WTC11 (cell line): Measurements from ENCODE around the gene CNTFR. TPM values are rescaled to one million over a fixed set of nuclear protein-coding genes. Genes with fewer than 3 reads are reported as not detected.

Experiments used
- total RNA-seq: library from RNA; stranded (reverse); gene quantifications from 3 replicates; pipeline ENCODE4 v1.2.3, GENCODE V29; 2021

The CNTFR gene
- total RNA-seq, 1 experiment from 2014 or later, result 18.0 TPM

Other genes starting within 250 kb of the CNTFR start
- 9.3 to 18.9 TPM (median 9.7 TPM) in 3 replicates for gene MYORG, start 212.8 kb downstream of the CNTFR start, total RNA-seq
- 17.2 to 20.6 TPM (median 19.5 TPM) in 3 replicates for gene FAM219A, start 131.2 kb downstream of the CNTFR start, total RNA-seq
- 1.5 to 2.1 TPM (median 1.6 TPM) in 3 replicates for gene DNAI1, start 130.9 kb downstream of the CNTFR start, total RNA-seq
- 26.9 to 28.3 TPM (median 27.9 TPM) in 3 replicates for gene ENHO, start 66.7 kb downstream of the CNTFR start, total RNA-seq
- gene RPP25L, start 22.4 kb upstream of the CNTFR start, total RNA-seq, result 24.5 to 35.9 TPM (median 31.4 TPM) in 3 replicates
- 23.8 to 28.7 TPM (median 27.5 TPM) in 3 replicates for gene DCTN3, start 30.8 kb upstream of the CNTFR start, total RNA-seq
- 0.14 to 0.23 TPM (median 0.15 TPM) in 3 replicates for gene ARID3C, start 39.3 kb upstream of the CNTFR start, total RNA-seq
- 108 to 116 TPM (median 109 TPM) in 3 replicates for gene SIGMAR1, start 48.1 kb upstream of the CNTFR start, total RNA-seq
- 35.9 to 39.7 TPM (median 37.6 TPM) in 3 replicates for gene GALT, start 57.0 kb upstream of the CNTFR start, total RNA-seq
- 7.2 to 8.6 TPM (median 7.6 TPM) in 3 replicates for gene IL11RA, start 62.5 kb upstream of the CNTFR start, total RNA-seq
- gene CCL27, start 72.9 kb upstream of the CNTFR start, total RNA-seq, result 0.68 to 1.0 TPM (median 0.89 TPM) in 3 replicates
- gene CCL19, start 101.6 kb upstream of the CNTFR start, total RNA-seq, result not detected in 3 replicates
- 0.37 TPM in 1 of 3 replicates, not detected in the others for gene CCL21, start 120.4 kb upstream of the CNTFR start, total RNA-seq